Spleen (tissue), 11 donors: ENCODE measurements around the gene SGO2. TPM values are rescaled to one million over a fixed set of nuclear protein-coding genes. Genes with fewer than 3 reads are reported as not detected.

Experiments used
- DNase-seq: peaks from one replicate; pipeline ENCODE4 v3.0.0-alpha.2; 2020
- H3K27ac ChIP-seq, 8 donors: fragments of 200-600 bp; sonication (generic) in 7 of 8; 1 replicate in 4 of 8; 2 replicates in 4 of 8; pipeline versions ENCODE4 v1.5.0 to v1.8.0; 2016 to 2021; ENCODE audit warnings: inconsistent platforms in 4 of 8, mild to moderate bottlenecking in 4 of 8, moderate library complexity in 1 of 8
- H3K27me3 ChIP-seq, 7 donors: fragments of 200-600 bp; sonication (generic) in 6 of 7; replicated peaks in 1 of 7; 1 replicate in 4 of 7; 2 replicates in 3 of 7; pipeline versions ENCODE4 v1.5.0 to v1.8.0; 2016 to 2021; ENCODE audit warnings: inconsistent platforms in 3 of 7, mild to moderate bottlenecking in 1 of 7
- H3K36me3 ChIP-seq, 6 donors: fragments of 200-600 bp; sonication (generic) in 5 of 6; 1 replicate in 4 of 6; 2 replicates in 2 of 6; pipeline versions ENCODE4 v1.5.0 to v1.8.0; 2016 to 2021; ENCODE audit warnings: inconsistent platforms in 2 of 6
- H3K4me1 ChIP-seq, 6 donors: fragments of 200-600 bp; sonication (generic) in 5 of 6; 1 replicate in 3 of 6; 2 replicates in 3 of 6; pipeline versions ENCODE4 v1.5.0 to v1.8.0; 2016 to 2021; ENCODE audit warnings: inconsistent platforms in 3 of 6
- H3K4me3 ChIP-seq, 8 donors: fragments of 200-600 bp; sonication (generic) in 7 of 8; 1 replicate in 4 of 8; 2 replicates in 4 of 8; pipeline versions ENCODE4 v1.5.0 to v1.8.0; 2016 to 2021; ENCODE audit warnings: inconsistent platforms in 4 of 8, mild to moderate bottlenecking in 4 of 8, moderate library complexity in 2 of 8
- H3K9me3 ChIP-seq, 8 donors: fragments of 200-600 bp; sonication (generic) in 7 of 8; 1 replicate in 4 of 8; 2 replicates in 4 of 8; pipeline versions ENCODE4 v1.5.0 to v1.8.0; 2016 to 2021; ENCODE audit warnings: inconsistent platforms in 4 of 8
- POLR2A ChIP-seq, 3 donors: fragments of 450-650 bp; IDR thresholded peaks; one replicate each; pipeline ENCODE4 v1.5.1; 2017; ENCODE audit warnings: antibody characterized with exemption in 3 of 3, mild to moderate bottlenecking in 1 of 3
- POLR2AphosphoS5 ChIP-seq, 3 donors: sonication (generic); formaldehyde crosslinking; IDR thresholded peaks; one replicate each; pipeline ENCODE4 v1.5.1; 2017; ENCODE audit warnings: antibody characterized with exemption in 3 of 3
- WGBS, 5 donors: extraction: QIAGEN DNeasy Blood & Tissue Kit in 3 of 5; methylation state at CpG; one replicate each; pipeline versions ENCODE4 v1.1.5 to v1.1.7; 2013 to 2018; 5-methylcytosine and 5-hydroxymethylcytosine counted together
- intact Hi-C: fragments of 100-400 bp; cut with DNase I; formaldehyde crosslinking; loops from one replicate; pipeline ENCODE4 v1.15.0; 2023; ENCODE audit warnings: low total_unique reads
- polyA plus RNA-seq, 3 donors: library from polyadenylated mRNA; stranded (reverse); fragments of 200-250 nt; gene quantifications; one replicate each; pipeline ENCODE4 v1.2.1, GENCODE V29; 2013
- total RNA-seq, 7 donors: library from RNA; depleted of rRNA in 3 of 7; stranded (reverse); fragments of >200 nt in 3 of 7; fragmentation: NEBNext Ultra II Directional in 4 of 7; extraction: Animal tissue kit (Norgen Biotek cat#: 25700) in 4 of 7; gene quantifications; one replicate each; pipeline versions ENCODE4 v1.1.0 to v1.2.1, GENCODE V29; 2016 to 2021
- TF ChIP-seq, protein P1 (sequence below), 11 experiments: fragments of 200-600 bp in 7 of 11; fragments of 450-650 bp in 4 of 11; sonication (generic) in 4 of 11; IDR thresholded peaks in 8 of 11; conservative IDR thresholded peaks in 3 of 11; 1 replicate in 7 of 11; 2 replicates in 4 of 11; pipeline versions ENCODE4 v1.4.0 to v1.8.0; 2016 to 2021; ENCODE audit warnings: antibody characterized with exemption in 11 of 11, inconsistent platforms in 4 of 11, mild to moderate bottlenecking in 1 of 11
- donor health status: healthy with polysubstance abuse.
- donor health status: DM: no; HTN: no; CAD: no; lungs with moderate emphysema.
- donor health status: DM: no; HTN: no; CAD: no.
- donor health status: Bipolar disorder and iron deficiency.
- donor health status: healthy.
- donor health status: DM: no; HTN: no; CAD: no.
- donor health status: DM: yes; HTN: yes; CAD: no.

The SGO2 gene
- total and polyA plus RNA-seq, 10 donors = 0.85 to 9.9 (median 3.9) TPM

DNA sequence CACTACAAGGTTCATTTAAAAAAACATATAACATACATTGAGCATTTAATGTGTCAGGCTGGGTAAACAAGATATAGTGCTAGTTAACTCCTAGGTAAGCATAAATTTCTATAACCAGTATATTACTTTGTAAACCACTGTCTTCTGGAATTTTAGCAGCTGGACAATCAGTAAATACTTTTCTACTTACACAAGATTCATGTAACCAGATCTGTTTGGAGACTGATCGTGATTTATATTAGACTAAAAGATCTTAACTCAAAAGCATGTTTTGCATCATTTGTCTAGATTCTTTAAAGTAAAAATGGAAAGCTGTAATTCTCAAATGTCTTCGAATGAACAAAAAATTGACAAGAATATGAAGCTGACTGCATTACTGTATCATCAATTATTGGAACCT lies 941 bp upstream of the SGO2 start:
- Histone ChIP-seq H3K27ac (peak overlapping the region in 2 of 8 donors; percentile 78 to 85), H3K36me3 (no peaks in the 10 kb centered on the region), H3K4me1 (peaks cover 5 to 30% (median 12%) of the 10 kb centered on the region in 6 donors), H3K9me3 (no peaks in the 10 kb centered on the region), H3K4me3 (peak overlapping the region in 2 of 8 donors; percentile 83 to 92), H3K27me3 (peaks cover 0 to 8% (median 0%) of the 10 kb centered on the region in 7 donors)
- 91 to 94% (median 93%) methylated on average over 2 of the region's 2 CpGs for WGBS, 5 donors
- intact Hi-C loops = no loop called here
- no peak for TF ChIP-seq POLR2A (IDR thresholded peaks at IDR 0.05)
- no peak for TF ChIP-seq POLR2AphosphoS5 (IDR thresholded peaks at IDR 0.05)
- TF ChIP-seq, protein P1, sequence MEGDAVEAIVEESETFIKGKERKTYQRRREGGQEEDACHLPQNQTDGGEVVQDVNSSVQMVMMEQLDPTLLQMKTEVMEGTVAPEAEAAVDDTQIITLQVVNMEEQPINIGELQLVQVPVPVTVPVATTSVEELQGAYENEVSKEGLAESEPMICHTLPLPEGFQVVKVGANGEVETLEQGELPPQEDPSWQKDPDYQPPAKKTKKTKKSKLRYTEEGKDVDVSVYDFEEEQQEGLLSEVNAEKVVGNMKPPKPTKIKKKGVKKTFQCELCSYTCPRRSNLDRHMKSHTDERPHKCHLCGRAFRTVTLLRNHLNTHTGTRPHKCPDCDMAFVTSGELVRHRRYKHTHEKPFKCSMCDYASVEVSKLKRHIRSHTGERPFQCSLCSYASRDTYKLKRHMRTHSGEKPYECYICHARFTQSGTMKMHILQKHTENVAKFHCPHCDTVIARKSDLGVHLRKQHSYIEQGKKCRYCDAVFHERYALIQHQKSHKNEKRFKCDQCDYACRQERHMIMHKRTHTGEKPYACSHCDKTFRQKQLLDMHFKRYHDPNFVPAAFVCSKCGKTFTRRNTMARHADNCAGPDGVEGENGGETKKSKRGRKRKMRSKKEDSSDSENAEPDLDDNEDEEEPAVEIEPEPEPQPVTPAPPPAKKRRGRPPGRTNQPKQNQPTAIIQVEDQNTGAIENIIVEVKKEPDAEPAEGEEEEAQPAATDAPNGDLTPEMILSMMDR (IDR thresholded peaks at IDR 0.05 in 8 of 11, conservative IDR thresholded peaks at IDR 0.05 in 3 of 11) = no peak
- no peak for DNase-seq

DNA sequence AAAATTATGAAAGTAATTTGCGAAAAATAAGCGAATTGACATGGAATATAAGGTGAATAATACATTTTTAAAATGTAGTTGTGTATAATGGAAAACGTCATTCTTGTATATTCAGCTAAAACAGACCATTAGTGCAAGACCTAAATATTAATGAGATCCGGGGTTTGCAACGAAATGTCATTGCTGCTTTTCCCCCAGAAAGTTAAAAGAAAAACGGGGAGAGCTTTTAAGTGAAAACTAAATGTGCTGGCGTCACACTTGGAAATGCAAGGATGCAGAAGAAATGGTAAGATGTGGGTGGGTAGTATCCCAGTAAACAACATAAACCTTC lies 491 bp upstream of the SGO2 start:
- H3K4me1 ChIP-seq = peaks cover 5 to 30% (median 12%) of the 10 kb centered on the region in 6 donors
- H3K27me3 ChIP-seq = peaks cover 0 to 8% (median 0%) of the 10 kb centered on the region in 7 donors
- WGBS, 5 donors = 22 to 31% (median 26%) methylated on average over 7 of the region's 7 CpGs
- H3K36me3 ChIP-seq = no peaks in the 10 kb centered on the region
- H3K4me3 ChIP-seq = peak overlapping the region; percentile 83 to 92 (median 88)
- no peaks in the 10 kb centered on the region for H3K9me3 ChIP-seq
- intact Hi-C loops = no loop called here
- TF ChIP-seq POLR2AphosphoS5 (IDR thresholded peaks at IDR 0.05) = no peak
- TF ChIP-seq POLR2A (IDR thresholded peaks at IDR 0.05) = no peak
- TF ChIP-seq, protein P1 (IDR thresholded peaks at IDR 0.05 in 8 of 11, conservative IDR thresholded peaks at IDR 0.05 in 3 of 11) = no peak
- no peak for DNase-seq
- H3K27ac ChIP-seq = peak overlapping the region; percentile 48 to 85 (median 76)

DNA sequence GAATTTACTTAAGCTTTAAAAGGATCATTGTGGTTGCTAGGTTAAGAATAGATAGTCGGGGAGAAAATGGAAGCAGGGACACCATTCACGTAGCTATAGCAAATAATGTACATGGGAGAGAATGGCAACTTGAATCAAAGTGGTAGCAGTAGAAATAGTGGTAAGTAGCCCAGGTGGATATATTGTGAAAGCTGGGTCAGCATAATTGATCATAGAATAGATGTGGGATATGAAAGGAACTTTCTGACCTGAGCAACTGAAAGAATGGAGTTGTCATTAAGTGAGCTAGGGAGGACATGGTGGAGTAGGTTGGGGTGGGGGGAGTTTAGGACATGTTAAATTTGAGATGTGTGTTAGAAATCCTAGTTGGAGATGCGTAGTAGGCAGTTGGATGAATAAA lies 2.2 kb downstream of the SGO2 start:
- no peaks in the 10 kb centered on the region for H3K9me3 ChIP-seq
- no peak overlapping the region for H3K4me3 ChIP-seq
- H3K27me3 ChIP-seq = no peaks in the 10 kb centered on the region
- intact Hi-C loops = no loop called here
- no peak overlapping the region for H3K27ac ChIP-seq
- H3K4me1 ChIP-seq = peaks cover 5 to 30% (median 12%) of the 10 kb centered on the region in 6 donors
- 66 to 96% (median 92%) methylated on average over 2 to 3 of the region's 3 CpGs for WGBS, 5 donors
- H3K36me3 ChIP-seq = peaks cover 0 to 3% (median 0%) of the 10 kb centered on the region in 6 donors
- no peak for DNase-seq
- TF ChIP-seq POLR2A (IDR thresholded peaks at IDR 0.05) (no peak), POLR2AphosphoS5 (IDR thresholded peaks at IDR 0.05) (no peak)
- TF ChIP-seq, protein P1 (IDR thresholded peaks at IDR 0.05 in 8 of 11, conservative IDR thresholded peaks at IDR 0.05 in 3 of 11) = no peak

DNA sequence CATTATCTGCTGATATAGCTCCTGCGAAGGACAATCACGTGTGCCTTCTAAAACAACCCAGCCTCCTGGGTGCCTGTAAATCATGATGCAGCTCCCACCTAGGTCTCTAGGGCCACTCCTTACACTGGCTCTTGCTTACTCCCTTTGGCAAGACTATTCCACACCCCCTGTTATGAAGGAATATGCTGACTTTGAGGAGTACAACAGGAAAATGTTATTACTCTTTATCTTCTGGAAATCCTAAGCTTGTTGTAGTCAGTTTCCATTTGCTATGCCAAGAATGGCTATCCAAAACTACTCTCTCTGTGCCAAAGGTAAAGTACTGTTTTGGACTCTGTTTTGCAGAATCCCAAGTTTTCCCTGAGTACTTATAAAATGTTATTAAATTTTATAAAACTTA lies 7.7 kb downstream of the SGO2 start:
- TF ChIP-seq POLR2AphosphoS5 (IDR thresholded peaks at IDR 0.05) (no peak), POLR2A (IDR thresholded peaks at IDR 0.05) (no peak)
- TF ChIP-seq, protein P1 (IDR thresholded peaks at IDR 0.05 in 8 of 11, conservative IDR thresholded peaks at IDR 0.05 in 3 of 11) = no peak
- intact Hi-C loops = no loop called here
- 89 to 98% (median 95%) methylated on average over 2 of the region's 2 CpGs for WGBS, 5 donors

More for the DNA sequence above, 7.7 kb downstream of the SGO2 start:
- no peaks in the 10 kb centered on the region for H3K27me3 ChIP-seq
- H3K27ac ChIP-seq = no peak overlapping the region
- no peaks in the 10 kb centered on the region for H3K4me1 ChIP-seq
- H3K9me3 ChIP-seq = no peaks in the 10 kb centered on the region
- H3K36me3 ChIP-seq = peaks cover 0 to 56% (median 0%) of the 10 kb centered on the region in 6 donors
- DNase-seq = no peak
- H3K4me3 ChIP-seq = no peak overlapping the region
